HEK293 (cell line): ENCODE data around the gene COQ4.
"Not testable (repeated sequence)": the region's sequence is repeated elsewhere in the genome, so short reads cannot be mapped to it uniquely, and the experiment has no call there.

Experiments
- CTCF ChIA-PET: fragments of 350-600 bp; formaldehyde crosslinking; extraction: SDS; loops from one replicate; lab custom pipeline; 2021; ENCODE audit warnings: antibody characterized with exemption; lab: Yijun Ruan, JAX
- POLR2A ChIA-PET: fragments of 300-600 bp; formaldehyde crosslinking; extraction: SDS; loops from one replicate; lab custom pipeline; 2020; ENCODE audit warnings: antibody characterized with exemption, inconsistent platforms; lab: Yijun Ruan, JAX
- H3K27ac ChIP-seq: fragments of 200-500 bp; sonication (Bioruptor generic); 2 replicates; pipeline ENCODE4 v1.5.1; 2014; ENCODE audit warnings: low read depth, low read length, control low read depth, inconsistent platforms; ENCODE audit errors: extremely low read depth
- H3K36me3 ChIP-seq, 2 experiments: fragments of 200-500 bp in 1 of 2; sonication (Bioruptor generic) in 1 of 2; 1 replicate in 1 of 2; 2 replicates in 1 of 2; pipeline ENCODE4 v1.5.1; 2014 to 2017; ENCODE audit warnings: inconsistent platforms in 2 of 2, low read length in 2 of 2; ENCODE audit not compliant: control insufficient read depth in 2 of 2, insufficient read depth in 1 of 2
- H3K4me1 ChIP-seq: fragments of 200-500 bp; sonication (Bioruptor generic); 2 replicates; pipeline ENCODE4 v1.5.1; 2014; ENCODE audit warnings: mild to moderate bottlenecking, low read length, inconsistent platforms; ENCODE audit not compliant: control insufficient read depth, insufficient read depth
- H3K4me3 ChIP-seq: 2 replicates; pipeline ENCODE4 v1.5.1; 2011; ENCODE audit warnings: low read depth, mild to moderate bottlenecking, control low read depth, low read length, moderate library complexity
- H3K9me3 ChIP-seq: fragments of 200-500 bp; sonication (Bioruptor generic); 2 replicates; pipeline ENCODE4 v1.5.1; 2014; ENCODE audit warnings: low read depth, low read length, inconsistent platforms; ENCODE audit not compliant: control insufficient read depth, insufficient read depth
- GLIS1 ChIP-seq: fragments of 450-650 bp; formaldehyde crosslinking; IDR thresholded peaks from 2 replicates; pipeline ENCODE4 v1.5.1; 2016; ENCODE audit warnings: missing biosample characterization, missing genetic modification characterization
- KLF7 ChIP-seq: fragments of 450-650 bp; formaldehyde crosslinking; IDR thresholded peaks from 2 replicates; pipeline ENCODE4 v1.5.1; 2016; ENCODE audit warnings: missing biosample characterization, missing genetic modification characterization, borderline replicate concordance
- SCRT2 ChIP-seq: fragments of 450-650 bp; formaldehyde crosslinking; IDR thresholded peaks from 2 replicates; pipeline ENCODE4 v1.5.1; 2016; ENCODE audit warnings: missing biosample characterization, missing genetic modification characterization
- SP3 ChIP-seq: fragments of 450-650 bp; formaldehyde crosslinking; IDR thresholded peaks from 2 replicates; pipeline ENCODE4 v1.5.1; 2016; ENCODE audit warnings: missing biosample characterization, missing genetic modification characterization
- SP7 ChIP-seq: fragments of 450-650 bp; formaldehyde crosslinking; IDR thresholded peaks from 2 replicates; pipeline ENCODE4 v1.5.1; 2016; ENCODE audit warnings: missing biosample characterization, missing genetic modification characterization
- TRIM28 ChIP-seq: IDR thresholded peaks from 2 replicates; pipeline ENCODE4 v1.6.1; 2011; ENCODE audit warnings: low read length, control low read depth, borderline replicate concordance
- WT1 ChIP-seq: fragments of 450-650 bp; formaldehyde crosslinking; IDR thresholded peaks from 2 replicates; pipeline ENCODE4 v1.5.1; 2016; ENCODE audit warnings: missing biosample characterization, missing genetic modification characterization
- ZBTB17 ChIP-seq: fragments of 450-650 bp; formaldehyde crosslinking; IDR thresholded peaks from 2 replicates; pipeline ENCODE4 v1.5.1; 2016; ENCODE audit warnings: missing biosample characterization, missing genetic modification characterization
- ZBTB48 ChIP-seq: fragments of 450-650 bp; formaldehyde crosslinking; IDR thresholded peaks from 2 replicates; pipeline ENCODE4 v1.5.1; 2016; ENCODE audit warnings: missing biosample characterization, missing genetic modification characterization
- ZBTB8A ChIP-seq: fragments of 450-650 bp; formaldehyde crosslinking; IDR thresholded peaks from 2 replicates; pipeline ENCODE4 v1.5.1; 2016; ENCODE audit warnings: missing biosample characterization, missing genetic modification characterization
- ZEB2 ChIP-seq: fragments of 450-650 bp; formaldehyde crosslinking; IDR thresholded peaks from 2 replicates; pipeline ENCODE4 v1.5.1; 2016; ENCODE audit warnings: missing biosample characterization, missing genetic modification characterization
- ZNF121 ChIP-seq: fragments of 450-650 bp; formaldehyde crosslinking; IDR thresholded peaks from 2 replicates; pipeline ENCODE4 v1.5.1; 2016; ENCODE audit warnings: missing biosample characterization, missing genetic modification characterization
- ZNF292 ChIP-seq: fragments of 450-650 bp; formaldehyde crosslinking; IDR thresholded peaks from 2 replicates; pipeline ENCODE4 v1.5.1; 2016; ENCODE audit warnings: low read depth, missing biosample characterization, missing genetic modification characterization, borderline replicate concordance
- ZNF324 ChIP-seq: fragments of 450-650 bp; formaldehyde crosslinking; IDR thresholded peaks from 2 replicates; pipeline ENCODE4 v1.5.1; 2016; ENCODE audit warnings: missing biosample characterization, missing genetic modification characterization
- ZNF362 ChIP-seq: fragments of 450-650 bp; formaldehyde crosslinking; IDR thresholded peaks from 2 replicates; pipeline ENCODE4 v1.5.1; 2016; ENCODE audit warnings: missing biosample characterization, missing genetic modification characterization
- ZNF394 ChIP-seq: fragments of 450-650 bp; formaldehyde crosslinking; IDR thresholded peaks from 2 replicates; pipeline ENCODE4 v1.5.1; 2016; ENCODE audit warnings: missing biosample characterization, missing genetic modification characterization, mild to moderate bottlenecking, moderate library complexity, borderline replicate concordance
- ZNF501 ChIP-seq: fragments of 450-650 bp; formaldehyde crosslinking; IDR thresholded peaks from 2 replicates; pipeline ENCODE4 v1.5.1; 2016; ENCODE audit warnings: missing biosample characterization, missing genetic modification characterization
- ZNF544 ChIP-seq: fragments of 450-650 bp; formaldehyde crosslinking; IDR thresholded peaks from 2 replicates; pipeline ENCODE4 v1.5.0; 2017; ENCODE audit warnings: missing biosample characterization, missing genetic modification characterization
- ZNF561 ChIP-seq: fragments of 450-650 bp; IDR thresholded peaks from 2 replicates; pipeline ENCODE4 v1.5.1; 2018; ENCODE audit warnings: missing biosample characterization, missing genetic modification characterization, borderline replicate concordance
- ZNF580 ChIP-seq: fragments of 450-650 bp; formaldehyde crosslinking; IDR thresholded peaks from 2 replicates; pipeline ENCODE4 v1.5.1; 2016; ENCODE audit warnings: missing biosample characterization, missing genetic modification characterization
- ZNF639 ChIP-seq: fragments of 450-650 bp; formaldehyde crosslinking; IDR thresholded peaks from 2 replicates; pipeline ENCODE4 v1.5.1; 2016; ENCODE audit warnings: missing biosample characterization, missing genetic modification characterization
- ZNF660 ChIP-seq: fragments of 450-650 bp; IDR thresholded peaks from 2 replicates; pipeline ENCODE4 v1.5.1; 2018; ENCODE audit warnings: missing biosample characterization, mild to moderate bottlenecking, missing genetic modification characterization
- ZNF777 ChIP-seq: fragments of 450-650 bp; formaldehyde crosslinking; IDR thresholded peaks from 2 replicates; pipeline ENCODE4 v1.5.1; 2017; ENCODE audit warnings: missing biosample characterization, missing genetic modification characterization, borderline replicate concordance
- ZSCAN23 ChIP-seq: fragments of 450-650 bp; formaldehyde crosslinking; IDR thresholded peaks from 2 replicates; pipeline ENCODE4 v1.5.1; 2016; ENCODE audit warnings: missing biosample characterization, missing genetic modification characterization
- TF ChIP-seq, protein P1 (sequence below): sonication (generic); formaldehyde crosslinking; IDR thresholded peaks from 2 replicates; pipeline ENCODE4 v1.8.1; 2022; ENCODE audit warnings: mild to moderate bottlenecking, moderate library complexity, missing genetic modification reagents
- TF ChIP-seq, protein P2 (sequence below): fragments of 450-650 bp; formaldehyde crosslinking; IDR thresholded peaks from 2 replicates; pipeline ENCODE4 v1.5.1; 2016; ENCODE audit warnings: missing biosample characterization, missing genetic modification characterization

COQ4 gene

GRCh38 chr9:128338852-128339614 is 16.4 kb downstream of the COQ4 start:
- ChIA-PET POLR2A (interaction anchor here (0.7 to 1.0 kb wide), 2 partner anchors 10 to 52 kb away, joined by 4 to 5 read pairs; no protein-coding TSS in a partner anchor), CTCF (interaction anchor here (0.6 to 0.7 kb wide), 5 partner anchors 13 to 697 kb away, joined by 3 to 4 read pairs (median 3); no protein-coding TSS in a partner anchor)
- H3K4me1 ChIP-seq, H3K4me3 ChIP-seq, H3K9me3 ChIP-seq, H3K27ac ChIP-seq: not testable (repeated sequence)
- TF ChIP-seq ZNF121 (tag by site-specific recombination) (peak; percentile 52; the same call in 1 of the 2 replicates), ZNF362 (tag by site-specific recombination) (peak; percentile 87)
- H3K36me3 ChIP-seq = peaks cover 0 to 20% of the 10 kb centered on the region in 2 experiments; a peak in 1 of 3 replicates

DNA sequence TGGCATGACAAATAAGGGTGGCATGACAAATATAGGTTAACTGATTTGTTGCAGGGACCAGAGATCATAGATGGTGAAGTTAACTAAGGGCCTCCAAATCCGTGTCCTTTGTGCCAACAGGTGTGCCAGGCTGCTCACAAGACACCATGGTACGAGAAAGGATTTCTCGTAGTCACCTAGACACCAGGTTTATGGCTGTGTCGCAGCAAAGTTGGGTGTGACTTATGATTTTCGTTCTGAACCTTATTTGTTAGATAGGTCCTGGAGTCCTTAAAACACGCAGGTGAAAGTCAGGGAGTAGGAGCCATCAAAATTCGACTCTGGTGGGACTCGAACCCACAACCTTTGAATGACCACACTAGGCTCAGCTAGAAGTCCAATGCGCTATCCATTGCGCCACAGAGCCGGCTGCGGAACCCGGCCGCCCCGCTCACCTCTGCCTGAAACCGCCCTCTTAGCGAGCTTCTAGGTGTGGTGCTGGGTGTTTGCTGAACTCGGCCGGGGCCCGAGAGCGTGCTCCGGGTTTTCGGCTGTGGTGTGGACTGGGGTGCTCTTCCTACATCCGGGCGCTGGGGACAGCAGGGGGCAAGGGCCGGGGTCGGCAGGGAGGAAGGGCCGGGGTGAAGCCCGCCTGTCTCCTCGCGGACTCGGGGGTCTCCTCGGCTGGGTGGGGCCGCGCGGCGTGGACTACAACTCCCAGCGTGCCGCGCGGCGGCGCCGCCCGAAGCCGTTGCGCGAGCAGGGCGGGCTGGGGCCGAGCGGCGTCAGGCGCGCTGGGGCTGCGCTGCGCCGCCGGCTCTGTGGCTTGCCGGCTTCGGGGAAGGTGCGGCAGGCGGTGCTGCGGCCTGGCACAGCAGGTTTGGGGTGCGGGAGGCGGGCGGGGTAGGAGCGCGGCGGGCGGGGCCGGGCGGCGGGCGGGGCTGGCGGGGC is 17.4 kb downstream of the COQ4 start, which contains the start of gene SLC27A4:
SLC27A4 (plus strand) TSS at position 767 of the 930 bp plus-strand sequence. CDS start 2,606 bp downstream, outside the sequence.
- POLR2A ChIA-PET = interaction anchor here (0.5 to 1.1 kb wide), 8 partner anchors 10 to 90 kb away, joined by 3 to 4 read pairs (median 3); partner anchors contain the start of genes GOLGA2, SWI5 and URM1
- H3K4me3 ChIP-seq = peak within 1 kb of the TSS; percentile 81
- peak within 1 kb of the TSS; percentile 56; the same call in 1 of the 2 replicates for H3K27ac ChIP-seq
- peaks cover 0 to 29% of the 10 kb centered on the region in 2 experiments; a peak in 1 of 3 replicates for H3K36me3 ChIP-seq
- CTCF ChIA-PET = interaction anchor here (0.6 to 0.7 kb wide), 2 partner anchors 29 to 696 kb away, joined by 3 to 4 read pairs; no protein-coding TSS in a partner anchor
- H3K9me3 ChIP-seq = no peaks in the 10 kb centered on the region
- no peaks in the 10 kb centered on the region for H3K4me1 ChIP-seq
- peak; percentile 58; the same call in 1 of the 2 replicates for TF ChIP-seq ZBTB48 (tag by site-specific recombination)
- TF ChIP-seq ZNF324 (tag by site-specific recombination) = peak; percentile 57; the same call in 1 of the 2 replicates
- TF ChIP-seq TRIM28 = no peak
- TF ChIP-seq ZNF501 (tag by site-specific recombination) = peak; percentile 74; the same call in 1 of the 2 replicates
- peak; percentile 56; the same call in 1 of the 2 replicates for TF ChIP-seq ZNF561 (tag by site-specific recombination)
- TF ChIP-seq SCRT2 (tag by site-specific recombination) = peak; percentile 96
- no peak for TF ChIP-seq ZNF777 (tag by site-specific recombination)
- peak; percentile 82 for TF ChIP-seq ZBTB17 (tag by site-specific recombination)
- TF ChIP-seq ZBTB8A (tag by site-specific recombination) = peak; percentile 92
- TF ChIP-seq, protein P1, sequence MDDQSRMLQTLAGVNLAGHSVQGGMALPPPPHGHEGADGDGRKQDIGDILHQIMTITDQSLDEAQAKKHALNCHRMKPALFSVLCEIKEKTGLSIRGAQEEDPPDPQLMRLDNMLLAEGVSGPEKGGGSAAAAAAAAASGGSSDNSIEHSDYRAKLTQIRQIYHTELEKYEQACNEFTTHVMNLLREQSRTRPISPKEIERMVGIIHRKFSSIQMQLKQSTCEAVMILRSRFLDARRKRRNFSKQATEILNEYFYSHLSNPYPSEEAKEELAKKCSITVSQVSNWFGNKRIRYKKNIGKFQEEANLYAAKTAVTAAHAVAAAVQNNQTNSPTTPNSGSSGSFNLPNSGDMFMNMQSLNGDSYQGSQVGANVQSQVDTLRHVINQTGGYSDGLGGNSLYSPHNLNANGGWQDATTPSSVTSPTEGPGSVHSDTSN (CRISPR knock-in tag) = peak; percentile 58; the same call in 1 of the 2 replicates
- TF ChIP-seq, protein P2, sequence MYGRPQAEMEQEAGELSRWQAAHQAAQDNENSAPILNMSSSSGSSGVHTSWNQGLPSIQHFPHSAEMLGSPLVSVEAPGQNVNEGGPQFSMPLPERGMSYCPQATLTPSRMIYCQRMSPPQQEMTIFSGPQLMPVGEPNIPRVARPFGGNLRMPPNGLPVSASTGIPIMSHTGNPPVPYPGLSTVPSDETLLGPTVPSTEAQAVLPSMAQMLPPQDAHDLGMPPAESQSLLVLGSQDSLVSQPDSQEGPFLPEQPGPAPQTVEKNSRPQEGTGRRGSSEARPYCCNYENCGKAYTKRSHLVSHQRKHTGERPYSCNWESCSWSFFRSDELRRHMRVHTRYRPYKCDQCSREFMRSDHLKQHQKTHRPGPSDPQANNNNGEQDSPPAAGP (tag by site-specific recombination) = peak; percentile 71
- TF ChIP-seq WT1 (tag by site-specific recombination) = 0 out of 2 replicates have a peak, but pooled peaks have one; percentile 31
- no peak for TF ChIP-seq ZNF292 (tag by site-specific recombination)
- no peak; the same call in 1 of the 2 replicates for TF ChIP-seq ZNF394 (tag by site-specific recombination)
- TF ChIP-seq ZNF639 (tag by site-specific recombination) = 0 out of 2 replicates have a peak, but pooled peaks have one; percentile 42
- TF ChIP-seq SP7 = peak; percentile 66; the same call in 1 of the 2 replicates
- TF ChIP-seq ZEB2 (tag by site-specific recombination) = peak; percentile 81
- peak; percentile 30; the same call in 1 of the 2 replicates for TF ChIP-seq GLIS1 (tag by site-specific recombination)
- TF ChIP-seq ZNF580 (tag by site-specific recombination) = peak; percentile 75; the same call in 1 of the 2 replicates
- peak; percentile 85 for TF ChIP-seq ZNF660 (tag by site-specific recombination)
- 0 out of 2 replicates have a peak, but pooled peaks have one; percentile 17 for TF ChIP-seq ZSCAN23
- no peak for TF ChIP-seq ZNF544
- TF ChIP-seq KLF7 (tag by site-specific recombination) = peak; percentile 95
- TF ChIP-seq SP3 = peak; percentile 68
